ENCODE measurements around the gene SP7. TPM values are rescaled to one million over a fixed set of nuclear protein-coding genes. Genes with fewer than 3 reads are reported as not detected.

SP7 gene
- total and polyA plus RNA-seq, 2 experiments from 2014 or later, result not detected

DNA sequence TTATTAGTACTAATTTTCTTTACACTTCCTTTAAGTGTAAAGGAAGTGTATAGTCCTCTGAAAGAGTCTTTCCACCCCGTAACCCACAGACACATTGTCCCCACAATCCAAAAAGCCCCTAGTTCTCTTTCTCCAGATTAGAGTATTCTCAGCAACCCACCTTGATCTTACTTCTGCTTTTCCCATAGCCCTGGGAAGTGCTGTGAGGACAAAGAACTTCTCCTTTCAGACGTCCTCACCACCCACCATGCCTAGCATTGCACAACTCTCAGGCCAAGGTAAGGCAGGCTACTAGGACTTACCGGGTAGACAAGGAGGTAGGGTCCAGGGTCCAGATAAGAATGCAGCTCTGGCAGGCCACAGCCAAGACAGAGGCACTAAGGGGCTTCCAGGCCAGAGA lies 22.2 kb downstream of the SP7 start:
- TF ChIP-seq EZH2phosphoT487 (IDR thresholded peaks at IDR 0.05; ENCODE audit: insufficient read depth, low read depth) (no peak), EZH2 (IDR thresholded peaks at IDR 0.05; ENCODE audit: insufficient read depth, poor library complexity, severe bottlenecking) (no peak)
- Histone ChIP-seq H4K20me1 (ENCODE audit: insufficient read depth) (no peaks in the 10 kb centered on the region), H3K9me3 (ENCODE audit: low read depth) (no peaks in the 10 kb centered on the region), H3K36me3 (ENCODE audit: low read depth) (peaks cover 9% of the 10 kb centered on the region; the same call in 1 of the 2 replicates), H3K9me2 (ENCODE audit: insufficient read depth) (no peaks in the 10 kb centered on the region), H3K27ac (no peak overlapping the region), H3K4me1 (ENCODE audit: insufficient read depth) (no peaks in the 10 kb centered on the region), H3K27me3 (replicated peaks; ENCODE audit: insufficient read depth) (no peaks in the 10 kb centered on the region), H3F3A (ENCODE audit: insufficient read depth) (no peaks in the 10 kb centered on the region), H3K4me2 (ENCODE audit: unreplicated experiment) (no peak overlapping the region), H3K79me2 (ENCODE audit: insufficient read depth) (peaks cover 11% of the 10 kb centered on the region), H2AFZ (no peak overlapping the region), H3K4me3 (no peak overlapping the region), H3K9ac (no peak overlapping the region)
- in situ Hi-C loops (cut with MboI), result no loop called here
- no peak for DNase-seq
- 66 to 70% methylated on average over 3 of the region's 3 CpGs for WGBS, 2 experiments (ENCODE audit: low coverage in 1 of 2, low lambda C conversion rate in 2 of 2, missing lambda C conversion rate in 2 of 2)

DNA sequence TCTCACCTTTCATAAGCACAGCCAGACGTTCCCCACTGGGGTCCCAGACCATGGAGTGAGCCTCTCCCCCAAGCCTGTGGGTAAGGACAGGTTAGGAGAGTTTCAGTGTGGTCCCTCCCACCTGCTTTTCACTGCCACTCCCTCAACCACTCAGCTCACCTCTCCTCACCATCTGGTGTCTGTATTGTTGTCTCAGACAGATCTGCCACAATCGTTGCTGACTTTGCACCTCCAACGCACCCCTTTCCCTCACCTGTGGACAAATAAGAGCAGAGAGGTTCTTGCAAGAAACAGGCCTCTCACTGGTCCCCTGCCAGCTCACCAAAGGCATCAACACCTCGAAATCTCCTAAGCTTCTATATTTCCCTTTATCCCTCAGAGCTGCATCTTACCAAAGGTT lies 27.9 kb downstream of the SP7 start:
- no peaks in the 10 kb centered on the region for H3K27me3 ChIP-seq (replicated peaks; ENCODE audit: insufficient read depth)
- 36 to 49% methylated on average over 4 of the region's 4 CpGs for WGBS, 2 experiments (ENCODE audit: low coverage in 1 of 2, low lambda C conversion rate in 2 of 2, missing lambda C conversion rate in 2 of 2)
- H4K20me1 ChIP-seq (ENCODE audit: insufficient read depth), result no peaks in the 10 kb centered on the region
- peaks cover 20% of the 10 kb centered on the region for H3K79me2 ChIP-seq (ENCODE audit: insufficient read depth)
- no peak for DNase-seq
- H3K9me2 ChIP-seq (ENCODE audit: insufficient read depth), result no peaks in the 10 kb centered on the region
- H2AFZ ChIP-seq, result no peak overlapping the region
- TF ChIP-seq EZH2phosphoT487 (IDR thresholded peaks at IDR 0.05; ENCODE audit: insufficient read depth, low read depth), result no peak
- TF ChIP-seq EZH2 (IDR thresholded peaks at IDR 0.05; ENCODE audit: insufficient read depth, poor library complexity, severe bottlenecking), result no peak
- no peak overlapping the region for H3K9ac ChIP-seq
- H3K4me2 ChIP-seq (ENCODE audit: unreplicated experiment), result no peak overlapping the region
- 0 out of 2 replicates have a peak, but pooled peaks cover 7% of the 10 kb centered on the region for H3F3A ChIP-seq (ENCODE audit: insufficient read depth)
- in situ Hi-C loops (cut with MboI), result no loop called here
- H3K9me3 ChIP-seq (ENCODE audit: low read depth), result no peaks in the 10 kb centered on the region
- no peak overlapping the region for H3K4me3 ChIP-seq
- no peak overlapping the region for H3K27ac ChIP-seq
- peaks cover 11% of the 10 kb centered on the region; the same call in 1 of the 2 replicates for H3K36me3 ChIP-seq (ENCODE audit: low read depth)
- H3K4me1 ChIP-seq (ENCODE audit: insufficient read depth), result no peaks in the 10 kb centered on the region

DNA sequence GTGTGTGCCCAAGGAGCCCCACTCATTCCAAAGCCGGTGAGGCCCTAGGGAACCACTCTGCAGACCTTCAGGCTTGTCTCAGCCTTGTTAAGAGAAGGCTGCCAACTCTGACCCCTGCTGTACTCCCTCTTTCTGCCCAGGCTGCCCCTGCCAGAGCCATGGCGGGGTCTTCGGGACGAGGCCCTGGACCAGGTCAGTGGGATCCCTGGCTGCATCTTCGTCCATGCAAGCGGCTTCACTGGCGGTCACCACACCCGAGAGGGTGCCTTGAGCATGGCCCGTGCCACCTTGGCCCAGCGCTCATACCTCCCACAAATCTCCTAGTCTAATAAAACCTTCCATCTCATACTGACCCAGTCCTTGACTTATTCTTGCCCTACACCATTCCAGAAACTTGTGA lies 29.3 kb downstream of the SP7 start:
- no peak overlapping the region for H3K27ac ChIP-seq
- WGBS, 2 experiments (ENCODE audit: low coverage in 1 of 2, low lambda C conversion rate in 2 of 2, missing lambda C conversion rate in 2 of 2), result 86 to 91% methylated on average over 10 of the region's 10 CpGs
- no peak overlapping the region for H3K9ac ChIP-seq
- in situ Hi-C loops (cut with MboI), result no loop called here
- H3K9me3 ChIP-seq (ENCODE audit: low read depth), result no peaks in the 10 kb centered on the region
- H3K36me3 ChIP-seq (ENCODE audit: low read depth), result peaks cover 11% of the 10 kb centered on the region; the same call in 1 of the 2 replicates
- H2AFZ ChIP-seq, result no peak overlapping the region
- H3K79me2 ChIP-seq (ENCODE audit: insufficient read depth), result peaks cover 35% of the 10 kb centered on the region
- no peaks in the 10 kb centered on the region for H3K27me3 ChIP-seq (replicated peaks; ENCODE audit: insufficient read depth)
- H3K4me2 ChIP-seq (ENCODE audit: unreplicated experiment), result no peak overlapping the region
- H3K9me2 ChIP-seq (ENCODE audit: insufficient read depth), result no peaks in the 10 kb centered on the region
- H4K20me1 ChIP-seq (ENCODE audit: insufficient read depth), result no peaks in the 10 kb centered on the region
- H3K4me3 ChIP-seq, result no peak overlapping the region
- no peak for DNase-seq
- TF ChIP-seq EZH2phosphoT487 (IDR thresholded peaks at IDR 0.05; ENCODE audit: insufficient read depth, low read depth) (no peak), EZH2 (IDR thresholded peaks at IDR 0.05; ENCODE audit: insufficient read depth, poor library complexity, severe bottlenecking) (no peak)
- 0 out of 2 replicates have a peak, but pooled peaks cover 7% of the 10 kb centered on the region for H3F3A ChIP-seq (ENCODE audit: insufficient read depth)
- H3K4me1 ChIP-seq (ENCODE audit: insufficient read depth), result no peaks in the 10 kb centered on the region

DNA sequence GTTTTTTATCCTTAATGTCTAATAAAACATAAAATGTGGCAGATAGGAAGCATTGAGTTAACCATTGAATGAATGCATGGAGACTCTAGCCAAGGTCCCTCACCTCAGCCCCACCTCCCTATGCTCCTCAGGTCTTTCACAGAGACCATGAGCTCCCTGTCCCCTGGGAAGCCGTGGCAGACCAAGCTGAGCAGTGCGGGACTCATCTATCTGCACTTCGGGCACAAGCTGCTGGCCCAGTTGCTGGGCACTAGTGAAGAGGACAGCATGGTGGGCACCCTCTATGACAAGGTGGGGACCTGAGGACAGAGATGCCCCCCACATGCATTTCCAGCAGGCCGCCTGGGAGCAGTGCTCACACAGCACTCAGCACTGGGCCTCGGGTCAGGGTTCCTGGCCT lies 33.3 kb downstream of the SP7 start:
- TF ChIP-seq EZH2 (IDR thresholded peaks at IDR 0.05; ENCODE audit: insufficient read depth, poor library complexity, severe bottlenecking) (no peak), EZH2phosphoT487 (IDR thresholded peaks at IDR 0.05; ENCODE audit: insufficient read depth, low read depth) (no peak)
- Histone ChIP-seq H3K4me2 (ENCODE audit: unreplicated experiment) (no peak overlapping the region), H3K36me3 (ENCODE audit: low read depth) (peaks cover 10% of the 10 kb centered on the region; the same call in 1 of the 2 replicates), H3K9me3 (ENCODE audit: low read depth) (no peaks in the 10 kb centered on the region), H2AFZ (no peak overlapping the region), H3K9me2 (ENCODE audit: insufficient read depth) (no peaks in the 10 kb centered on the region), H3K4me3 (no peak overlapping the region), H3F3A (ENCODE audit: insufficient read depth) (peaks cover 30% of the 10 kb centered on the region), H3K27ac (no peak overlapping the region), H3K4me1 (ENCODE audit: insufficient read depth) (peaks cover 23% of the 10 kb centered on the region), H3K9ac (no peak overlapping the region), H3K27me3 (replicated peaks; ENCODE audit: insufficient read depth) (no peaks in the 10 kb centered on the region), H3K79me2 (ENCODE audit: insufficient read depth) (peaks cover 50% of the 10 kb centered on the region), H4K20me1 (ENCODE audit: insufficient read depth) (no peaks in the 10 kb centered on the region)
- in situ Hi-C loops (cut with MboI), result no loop called here
- no peak for DNase-seq
- 94 to 99% methylated on average over 5 of the region's 5 CpGs for WGBS, 2 experiments (ENCODE audit: low coverage in 1 of 2, low lambda C conversion rate in 2 of 2, missing lambda C conversion rate in 2 of 2)

All from GM23248 (cell line).